BE2C (cell line): ENCODE data around the gene ENAH.

Experiments used
- DNase-seq: peaks from one replicate; pipeline ENCODE4 v3.0.0-alpha.2; 2020
- H3K27me3 ChIP-seq: fragments of 250-450 bp; sonication (Bioruptor Pico); 2 replicates; pipeline ENCODE4 v1.5.1; 2020; ENCODE audit warnings: mild to moderate bottlenecking
- H3K36me3 ChIP-seq: fragments of 250-450 bp; sonication (Bioruptor Pico); 2 replicates; pipeline ENCODE4 v1.5.1; 2020; ENCODE audit warnings: mild to moderate bottlenecking
- H3K4me1 ChIP-seq: fragments of 250-450 bp; sonication (Bioruptor Pico); 2 replicates; pipeline ENCODE4 v1.5.1; 2020
- H3K4me3 ChIP-seq: 2 replicates; pipeline ENCODE4 v1.5.1; 2011; ENCODE audit warnings: low read depth, low read length
- H3K9me3 ChIP-seq: fragments of 250-450 bp; sonication (Bioruptor Pico); 2 replicates; pipeline ENCODE4 v1.5.1; 2020
- CTCF ChIP-seq: IDR thresholded peaks from 2 replicates; pipeline ENCODE4 v1.5.1; 2012; ENCODE audit warnings: mild to moderate bottlenecking, low read depth, low read length

ENAH gene

DNA sequence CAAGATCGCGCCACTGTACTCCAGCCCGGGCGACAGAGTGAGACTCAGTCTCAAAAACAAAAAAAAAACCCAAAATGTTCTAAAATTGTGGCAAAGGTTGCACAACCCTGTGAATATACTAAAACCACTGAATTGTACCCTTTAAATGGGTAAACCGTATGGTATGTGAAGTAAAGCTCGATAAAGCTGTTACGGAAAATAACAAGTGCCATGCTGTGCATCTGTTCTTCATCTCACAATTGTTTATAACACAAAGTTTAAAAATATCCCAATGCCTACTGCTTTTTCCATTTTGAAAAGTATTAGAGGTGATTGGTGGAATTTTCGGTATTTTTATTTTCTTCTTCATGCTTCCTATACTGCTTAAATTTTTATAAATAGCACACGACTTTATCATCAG, 111.5 kb downstream of the ENAH start:
- Histone ChIP-seq H3K27me3 (no peaks in the 10 kb centered on the region), H3K4me1 (peaks cover 14% of the 10 kb centered on the region), H3K4me3 (no peak overlapping the region), H3K9me3 (no peaks in the 10 kb centered on the region), H3K36me3 (no peaks in the 10 kb centered on the region; the same call in none of the 2 replicates)
- DNase-seq: no peak
- no peak for TF ChIP-seq CTCF

DNA sequence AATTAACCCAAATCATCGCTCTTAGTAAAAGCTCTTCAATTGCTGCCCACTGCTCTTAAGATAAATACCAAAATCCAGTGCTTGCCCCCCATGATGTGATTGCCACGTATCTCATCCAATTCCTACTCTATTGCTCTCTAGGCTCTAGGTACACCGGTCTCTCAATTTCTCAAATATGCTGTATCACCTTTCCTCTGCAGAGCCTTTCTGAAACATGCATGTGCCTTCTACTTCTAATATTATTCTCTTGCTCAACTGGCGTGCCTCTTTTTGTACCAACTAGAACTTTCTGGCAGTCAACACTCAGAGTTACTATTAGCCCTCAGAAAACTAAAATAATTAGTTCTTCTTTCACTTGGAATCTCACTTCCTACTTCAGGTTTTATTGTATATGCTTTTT, 113.3 kb downstream of the ENAH start:
- Histone ChIP-seq H3K27me3 (no peaks in the 10 kb centered on the region), H3K4me1 (peaks cover 26% of the 10 kb centered on the region), H3K9me3 (no peaks in the 10 kb centered on the region), H3K36me3 (no peaks in the 10 kb centered on the region; the same call in 1 of the 2 replicates), H3K4me3 (no peak overlapping the region)
- no peak for DNase-seq
- no peak for TF ChIP-seq CTCF

- Histone ChIP-seq H3K36me3 (no peaks in the 10 kb centered on the region; the same call in 1 of the 2 replicates), H3K4me3 (no peak overlapping the region), H3K9me3 (no peaks in the 10 kb centered on the region), H3K4me1 (peaks cover 26% of the 10 kb centered on the region), H3K27me3 (no peaks in the 10 kb centered on the region)
- DNase-seq: no peak
- TF ChIP-seq CTCF: no peak
These were observed 113.9 kb downstream of the ENAH start for GRCh38 chr1:225539069-225539468.

DNA sequence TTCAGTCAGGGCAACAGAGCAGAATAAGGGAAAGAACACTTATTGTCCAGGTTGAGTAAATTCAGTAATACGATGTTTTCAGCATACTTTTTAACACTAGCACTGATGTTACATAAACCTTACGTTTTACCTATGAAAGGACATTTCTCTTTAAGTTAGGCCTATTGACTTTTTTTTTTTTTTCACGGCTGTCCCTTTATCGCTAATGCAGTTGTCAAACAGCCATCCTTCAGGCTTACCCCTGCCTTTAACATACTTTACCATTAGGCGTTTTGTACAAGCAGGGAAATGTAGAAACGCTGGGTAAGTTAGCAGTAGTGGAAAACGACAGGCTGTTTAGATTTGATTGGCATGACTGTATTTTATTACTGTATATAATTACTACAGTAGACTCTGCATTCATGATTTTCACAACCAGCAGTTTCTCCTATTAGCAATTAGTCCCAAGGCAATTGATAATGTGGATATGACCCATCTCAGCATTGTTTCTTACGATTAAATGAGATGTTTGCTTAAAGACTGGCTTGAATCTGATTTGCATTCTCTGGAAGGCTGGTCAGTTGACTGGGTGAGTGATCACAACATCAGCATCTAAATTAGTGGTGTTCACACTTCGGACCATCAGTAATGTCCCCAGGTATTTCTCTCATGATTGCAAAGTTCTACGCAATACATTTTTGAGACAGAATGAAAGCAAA, 115.2 kb downstream of the ENAH start:
- H3K9me3 ChIP-seq: no peaks in the 10 kb centered on the region
- DNase-seq: no peak
- peaks cover 26% of the 10 kb centered on the region for H3K4me1 ChIP-seq
- H3K36me3 ChIP-seq: no peaks in the 10 kb centered on the region
- H3K27me3 ChIP-seq: no peaks in the 10 kb centered on the region
- TF ChIP-seq CTCF: no peak
- no peak overlapping the region for H3K4me3 ChIP-seq

DNA sequence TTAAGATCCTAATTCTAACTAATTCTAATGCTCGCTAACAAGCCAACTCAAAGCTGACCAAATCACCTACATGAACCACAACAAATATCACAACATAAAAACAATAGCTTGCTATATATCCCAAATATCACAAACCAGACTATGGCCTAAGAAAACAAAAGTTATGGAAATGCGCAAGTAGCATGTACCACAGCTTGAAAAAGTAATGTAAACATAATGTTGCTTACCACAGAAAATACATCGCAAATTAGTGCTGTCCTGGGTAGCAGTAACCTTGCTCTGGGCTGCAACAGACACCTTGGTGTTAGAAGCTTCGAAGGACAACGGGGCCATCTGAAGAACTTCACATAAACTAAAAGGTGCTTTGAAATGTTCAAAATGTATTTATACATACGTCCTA, 117.6 kb downstream of the ENAH start:
- Histone ChIP-seq H3K4me3 (no peak overlapping the region), H3K36me3 (no peaks in the 10 kb centered on the region), H3K27me3 (no peaks in the 10 kb centered on the region), H3K4me1 (peaks cover 26% of the 10 kb centered on the region), H3K9me3 (no peaks in the 10 kb centered on the region)
- TF ChIP-seq CTCF: no peak
- no peak for DNase-seq

GRCh38 chr1:225534772-225535171, 118.2 kb downstream of the ENAH start:
- Histone ChIP-seq H3K36me3 (no peaks in the 10 kb centered on the region), H3K4me1 (peaks cover 26% of the 10 kb centered on the region), H3K9me3 (no peaks in the 10 kb centered on the region), H3K4me3 (no peak overlapping the region), H3K27me3 (no peaks in the 10 kb centered on the region)
- no peak for DNase-seq
- no peak for TF ChIP-seq CTCF
